BLaER1 treated with 17β-estradiol and CSF1 and Interleukin-3, amounts not matched to agents 10 nM and 100 nM (cell line): ENCODE results near the gene FRMD4A.

Source experiments
- H3K27ac ChIP-seq, 11 experiments: shearing (Covaris generic); formaldehyde crosslinking; 2 replicates each; pipeline ENCODE4 v1.8.1; 2022
- H3K27me3 ChIP-seq, 11 experiments: shearing (Covaris generic); formaldehyde crosslinking; 2 replicates each; pipeline ENCODE4 v1.8.1; 2022
- H3K36me3 ChIP-seq, 11 experiments: shearing (Covaris generic); formaldehyde crosslinking; 2 replicates each; pipeline ENCODE4 v1.8.1; 2022
- H3K4me1 ChIP-seq, 10 experiments: shearing (Covaris generic); formaldehyde crosslinking; 2 replicates each; pipeline ENCODE4 v1.8.1; 2022
- H3K4me2 ChIP-seq, 11 experiments: shearing (Covaris generic); formaldehyde crosslinking; 2 replicates each; pipeline ENCODE4 v1.8.1; 2022
- H3K4me3 ChIP-seq, 10 experiments: shearing (Covaris generic); formaldehyde crosslinking; 2 replicates each; pipeline ENCODE4 v1.8.1; 2022
- H3K9ac ChIP-seq, 11 experiments: shearing (Covaris generic); formaldehyde crosslinking; 2 replicates each; pipeline ENCODE4 v1.8.1; 2022
- H3K9me3 ChIP-seq, 11 experiments: shearing (Covaris generic); formaldehyde crosslinking; replicated peaks in 1 of 11; 2 replicates each; pipeline ENCODE4 v1.8.1; 2022
- H4K20me1 ChIP-seq, 11 experiments: shearing (Covaris generic); formaldehyde crosslinking; 2 replicates each; pipeline ENCODE4 v1.8.1; 2022
- Cebpa-rat ChIP-seq, 11 experiments: shearing (Covaris generic); IDR thresholded peaks; 2 replicates each; pipeline ENCODE4 v1.8.1; 2022

FRMD4A gene

DNA sequence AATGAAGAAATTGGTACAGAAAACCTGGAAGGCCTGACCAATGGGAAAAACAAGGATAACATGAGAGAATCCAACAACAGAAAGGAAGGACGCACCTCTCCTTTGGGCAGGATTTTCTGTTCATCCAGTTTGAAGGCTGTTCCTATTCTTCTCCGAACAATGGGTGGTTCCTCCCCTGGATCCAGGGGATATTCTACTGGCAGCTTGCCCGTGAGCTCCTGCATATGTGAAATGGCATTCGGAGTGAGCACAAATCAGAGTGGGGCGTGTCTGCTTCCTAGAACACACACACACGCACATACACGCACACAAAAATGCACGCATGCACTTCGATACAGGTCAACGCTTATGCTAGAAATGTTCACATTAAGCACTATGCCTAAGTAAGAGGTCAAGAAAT is 660.4 kb downstream of the FRMD4A start:
- no peak for TF ChIP-seq Cebpa-rat (IDR thresholded peaks at IDR 0.05)
- H4K20me1 ChIP-seq = no peaks in the 10 kb centered on the region; a peak in 1 of 22 replicates

DNA sequence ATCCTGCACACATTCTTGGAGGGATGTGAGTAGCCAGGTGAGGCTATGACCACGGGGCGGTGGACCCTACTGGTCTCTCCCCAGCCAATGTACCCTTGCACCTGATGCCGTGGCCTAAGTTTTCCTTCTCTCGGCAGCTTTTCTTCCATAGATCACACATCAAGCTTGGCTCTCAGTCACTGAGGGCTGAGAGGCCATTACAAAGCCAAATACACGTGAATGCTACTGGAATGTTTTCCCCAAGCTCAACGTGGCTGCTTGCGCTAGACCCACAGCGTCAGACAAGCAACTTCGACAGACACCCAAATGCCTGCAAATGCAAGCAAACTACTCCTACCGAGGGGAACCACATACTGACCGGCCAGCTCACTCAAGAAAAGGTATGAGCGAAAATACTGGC is 660.8 kb downstream of the FRMD4A start:
- H4K20me1 ChIP-seq = no peaks in the 10 kb centered on the region; a peak in 1 of 22 replicates
- peaks cover 0 to 95% (median 0%) of the 10 kb centered on the region in 11 experiments; a peak in 10 of 22 replicates for H3K36me3 ChIP-seq
- H3K9ac ChIP-seq = no peak overlapping the region
- H3K9me3 ChIP-seq = peaks cover 0 to 23% (median 3%) of the 10 kb centered on the region in 11 experiments; a peak in 9 of 22 replicates
- TF ChIP-seq Cebpa-rat (IDR thresholded peaks at IDR 0.05) = no peak
- H3K4me2 ChIP-seq = no peak overlapping the region
- no peak overlapping the region for H3K27ac ChIP-seq
- H3K27me3 ChIP-seq = no peaks in the 10 kb centered on the region
- H3K4me3 ChIP-seq = no peak overlapping the region
- no peaks in the 10 kb centered on the region for H3K4me1 ChIP-seq

More for the DNA sequence above, 660.4 kb downstream of the FRMD4A start:
- H3K4me3 ChIP-seq = no peak overlapping the region
- peaks cover 0 to 93% (median 0%) of the 10 kb centered on the region in 11 experiments; a peak in 10 of 22 replicates for H3K36me3 ChIP-seq
- H3K4me1 ChIP-seq = no peaks in the 10 kb centered on the region
- peaks cover 0 to 23% (median 3%) of the 10 kb centered on the region in 11 experiments; a peak in 9 of 22 replicates for H3K9me3 ChIP-seq
- H3K27ac ChIP-seq = no peak overlapping the region
- no peak overlapping the region for H3K4me2 ChIP-seq
- no peaks in the 10 kb centered on the region for H3K27me3 ChIP-seq
- no peak overlapping the region for H3K9ac ChIP-seq

DNA sequence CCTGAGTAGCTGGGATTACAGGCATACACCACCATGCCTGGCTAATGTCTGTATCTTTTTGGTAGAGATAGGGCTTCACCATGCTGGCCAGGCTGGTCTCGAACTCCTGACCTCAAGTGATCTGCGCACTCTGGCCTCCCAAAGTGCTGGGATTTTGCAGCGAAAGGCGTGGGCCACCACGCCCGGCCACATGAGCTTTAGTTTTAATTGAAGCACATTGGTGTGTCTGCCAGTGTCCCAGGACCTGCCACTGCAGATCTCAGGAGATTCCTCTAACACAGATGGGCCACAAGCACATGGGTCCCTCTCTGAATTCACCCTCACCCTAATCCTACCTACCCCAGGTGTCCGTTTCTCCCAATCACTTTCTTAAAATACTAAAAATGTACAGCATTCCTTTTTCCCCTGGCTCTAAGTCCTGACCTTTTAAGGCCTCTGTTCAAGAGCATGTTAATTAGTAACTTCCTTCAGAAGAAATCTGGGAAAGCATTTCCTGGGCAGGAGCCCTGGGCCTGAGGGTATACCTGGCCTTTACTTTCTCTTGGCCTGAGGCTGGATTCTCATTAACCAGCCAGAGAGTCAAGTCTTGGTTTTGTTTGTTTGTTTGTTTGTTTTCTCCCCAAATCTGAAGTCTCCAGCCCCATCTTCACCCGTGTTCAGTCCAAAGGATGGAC is 661.4 kb downstream of the FRMD4A start:
- no peak for TF ChIP-seq Cebpa-rat (IDR thresholded peaks at IDR 0.05)

DNA sequence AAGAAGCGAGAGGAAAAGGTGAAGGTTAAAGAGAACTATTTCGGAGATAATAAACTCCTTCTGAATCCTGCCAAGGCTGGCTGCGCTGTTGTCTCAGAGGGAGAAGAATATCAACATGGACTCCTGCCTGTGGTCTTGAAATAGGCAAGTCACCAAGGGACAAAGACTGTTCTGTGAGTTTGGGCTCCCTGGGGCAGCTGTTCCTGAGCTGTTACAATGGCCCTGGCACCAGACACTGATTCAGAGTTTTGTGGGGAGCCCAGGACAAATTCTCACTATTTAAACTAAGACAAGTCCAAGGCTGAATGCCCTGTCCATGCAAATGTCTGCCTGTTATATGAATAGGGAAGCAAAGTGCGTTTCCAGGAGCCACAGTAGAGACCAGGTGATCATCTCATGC is 662.6 kb downstream of the FRMD4A start:
- Histone ChIP-seq H3K4me1 (no peaks in the 10 kb centered on the region), H3K9ac (no peak overlapping the region), H3K36me3 (peaks cover 0 to 91% (median 0%) of the 10 kb centered on the region in 11 experiments; a peak in 9 of 22 replicates), H3K27ac (no peak overlapping the region), H3K27me3 (no peaks in the 10 kb centered on the region), H4K20me1 (no peaks in the 10 kb centered on the region), H3K9me3 (peaks cover 0 to 23% (median 3%) of the 10 kb centered on the region in 11 experiments; a peak in 9 of 22 replicates), H3K4me2 (no peak overlapping the region), H3K4me3 (no peak overlapping the region)
- no peak for TF ChIP-seq Cebpa-rat (IDR thresholded peaks at IDR 0.05)

More for the DNA sequence above, 661.4 kb downstream of the FRMD4A start:
- H3K4me3 ChIP-seq = no peak overlapping the region
- H3K9ac ChIP-seq = no peak overlapping the region
- H3K36me3 ChIP-seq = peaks cover 0 to 91% (median 0%) of the 10 kb centered on the region in 11 experiments; a peak in 10 of 22 replicates
- H3K4me1 ChIP-seq = no peaks in the 10 kb centered on the region
- H3K4me2 ChIP-seq = no peak overlapping the region
- no peaks in the 10 kb centered on the region for H3K27me3 ChIP-seq
- peaks cover 0 to 23% (median 3%) of the 10 kb centered on the region in 11 experiments; a peak in 9 of 22 replicates for H3K9me3 ChIP-seq
- H3K27ac ChIP-seq = no peak overlapping the region
- no peaks in the 10 kb centered on the region for H4K20me1 ChIP-seq

DNA sequence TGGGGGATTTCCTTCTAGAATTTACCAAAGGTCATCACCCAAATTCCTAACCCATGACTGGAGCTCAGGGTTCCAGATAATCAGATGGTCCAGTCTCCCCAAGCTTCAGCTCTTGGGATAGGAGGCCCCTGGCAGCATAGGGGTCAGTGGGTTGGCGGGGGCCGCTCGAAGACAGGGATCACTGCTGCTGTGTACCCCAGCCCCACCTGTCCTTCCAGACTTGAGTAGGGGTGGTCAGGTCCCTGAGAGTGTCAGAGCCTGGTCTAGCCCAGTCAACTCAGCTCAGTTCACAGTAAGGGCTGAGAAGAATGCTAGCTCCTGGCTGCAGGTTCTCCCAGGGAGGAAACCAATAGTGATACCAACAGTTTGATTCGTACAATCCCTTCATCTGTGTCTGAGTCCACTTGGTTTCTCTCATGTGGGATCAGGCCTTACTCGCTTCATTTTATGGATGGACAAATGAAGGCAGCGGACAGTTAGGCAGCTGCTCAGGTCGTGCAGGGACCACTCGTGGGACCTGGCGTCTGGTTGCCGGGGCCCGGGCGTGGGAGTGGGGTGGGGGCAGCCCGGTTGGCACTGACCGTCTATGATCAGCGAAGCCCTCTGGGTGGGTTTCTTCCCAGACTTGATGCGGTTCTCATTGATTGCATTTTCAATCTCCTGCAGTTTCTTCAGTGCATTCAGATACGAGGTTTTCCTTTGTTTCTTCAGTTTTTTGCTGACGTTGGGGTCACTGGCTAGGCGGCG is 665.0 kb downstream of the FRMD4A start:
- Histone ChIP-seq H3K27me3 (no peaks in the 10 kb centered on the region), H3K4me3 (no peak overlapping the region), H3K36me3 (peaks cover 0 to 81% (median 0%) of the 10 kb centered on the region in 11 experiments; a peak in 9 of 22 replicates), H3K27ac (no peak overlapping the region), H4K20me1 (no peaks in the 10 kb centered on the region), H3K4me1 (peaks cover 0 to 7% (median 3%) of the 10 kb centered on the region in 10 experiments; a peak in 12 of 20 replicates), H3K4me2 (no peak overlapping the region), H3K9me3 (peaks cover 0 to 10% (median 1%) of the 10 kb centered on the region in 11 experiments; a peak in 9 of 22 replicates), H3K9ac (no peak overlapping the region)
- TF ChIP-seq Cebpa-rat (IDR thresholded peaks at IDR 0.05) = no peak

DNA sequence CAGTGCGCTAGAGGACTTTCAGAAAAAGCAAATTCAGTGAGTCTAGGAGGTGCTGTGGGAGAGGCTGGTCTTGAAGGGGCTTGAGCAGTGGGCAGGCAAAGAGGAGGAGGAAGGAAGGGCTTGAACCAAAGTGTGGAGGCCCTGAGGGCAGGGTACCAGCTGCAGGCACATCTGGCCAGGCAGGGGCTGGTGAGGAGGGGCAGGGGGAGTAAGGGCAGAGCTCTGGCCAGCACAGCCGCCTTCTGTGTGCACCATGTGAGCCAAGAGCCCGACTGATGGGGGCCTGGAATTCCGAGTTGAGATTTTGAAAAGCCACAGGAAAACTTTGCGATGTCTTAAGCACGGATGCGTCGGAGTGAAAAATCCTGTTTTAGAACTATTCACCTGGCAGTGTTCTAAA is 669.5 kb downstream of the FRMD4A start:
- peaks cover 0 to 9% (median 0%) of the 10 kb centered on the region in 11 experiments; a peak in 3 of 22 replicates for H3K9me3 ChIP-seq
- H3K4me3 ChIP-seq = no peak overlapping the region
- H4K20me1 ChIP-seq = no peaks in the 10 kb centered on the region; a peak in 1 of 22 replicates
- H3K27me3 ChIP-seq = no peaks in the 10 kb centered on the region
- H3K4me2 ChIP-seq = peak overlapping the region in 3 of 11 experiments; percentile 22 to 86 (median 83); a peak in 1 of 22 replicates
- peaks cover 23 to 37% (median 31%) of the 10 kb centered on the region in 10 experiments for H3K4me1 ChIP-seq
- TF ChIP-seq Cebpa-rat (IDR thresholded peaks at IDR 0.05) = no peak
- H3K36me3 ChIP-seq = peaks cover 0 to 47% (median 6%) of the 10 kb centered on the region in 11 experiments; a peak in 9 of 22 replicates
- H3K9ac ChIP-seq = no peak overlapping the region
- no peak overlapping the region for H3K27ac ChIP-seq

DNA sequence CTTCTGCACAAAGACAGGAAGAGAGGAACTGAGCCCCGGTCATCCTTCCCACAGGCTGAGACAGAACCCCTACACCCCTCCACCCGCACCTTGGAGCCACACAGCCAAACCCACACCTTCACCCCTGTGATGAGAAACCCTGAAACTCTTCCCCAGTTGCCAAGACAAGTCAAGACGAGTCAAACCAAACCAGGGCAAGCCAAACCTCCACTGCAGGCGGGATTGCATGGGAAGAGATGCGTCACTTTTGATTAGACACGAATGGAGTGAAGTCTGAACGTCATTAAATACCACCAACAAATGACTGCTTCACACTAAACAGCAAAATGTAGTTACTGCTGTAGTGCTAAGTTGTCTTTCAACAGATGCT is 670.2 kb downstream of the FRMD4A start:
- Histone ChIP-seq H3K27me3 (no peaks in the 10 kb centered on the region), H3K4me3 (no peak overlapping the region), H4K20me1 (no peaks in the 10 kb centered on the region; a peak in 1 of 22 replicates), H3K9ac (no peak overlapping the region), H3K9me3 (peaks cover 0 to 7% (median 0%) of the 10 kb centered on the region in 11 experiments; a peak in 3 of 22 replicates), H3K36me3 (peaks cover 0 to 46% (median 5%) of the 10 kb centered on the region in 11 experiments; a peak in 9 of 22 replicates), H3K27ac (no peak overlapping the region), H3K4me1 (peaks cover 23 to 37% (median 31%) of the 10 kb centered on the region in 10 experiments), H3K4me2 (peak overlapping the region; percentile 9 to 90 (median 83))
- TF ChIP-seq Cebpa-rat (IDR thresholded peaks at IDR 0.05) = no peak

DNA sequence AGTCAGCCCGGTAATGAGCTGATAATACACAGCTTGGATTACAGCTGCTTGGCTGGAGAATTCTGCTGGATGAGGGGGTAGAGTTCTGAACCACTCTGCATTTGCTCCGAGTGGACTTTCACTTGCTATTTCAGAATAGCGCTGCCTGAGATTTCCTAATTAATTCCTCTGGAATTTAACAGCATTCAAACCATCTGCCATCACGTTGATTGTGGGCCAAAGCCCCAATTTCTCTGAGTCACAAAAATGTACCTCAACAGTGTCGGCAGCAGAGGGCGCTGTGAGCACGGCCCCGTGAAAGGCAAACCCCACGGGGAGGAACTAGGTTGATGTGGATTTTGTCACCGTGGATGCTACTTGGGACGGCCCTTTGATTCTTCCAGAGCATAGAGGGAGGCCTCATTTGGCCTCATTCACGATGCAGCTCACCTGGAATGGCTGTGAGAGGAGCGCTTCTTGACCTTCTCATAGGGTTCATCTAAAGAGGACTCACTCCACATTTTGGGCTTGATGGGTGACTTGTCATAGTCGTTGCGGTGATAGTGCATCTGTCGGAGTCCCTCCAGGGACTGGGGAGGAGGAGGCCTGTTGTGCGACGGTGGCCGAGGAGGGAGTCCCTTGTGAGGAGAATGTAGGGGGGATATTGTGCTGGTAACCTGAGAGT is 670.7 kb downstream of the FRMD4A start:
- Histone ChIP-seq H3K4me1 (peaks cover 23 to 37% (median 31%) of the 10 kb centered on the region in 10 experiments), H3K27me3 (no peaks in the 10 kb centered on the region), H3K4me2 (peak overlapping the region; percentile 55 to 90 (median 83)), H3K9ac (peak overlapping the region in 8 of 11 experiments; percentile 6 to 56 (median 37); a peak in 12 of 22 replicates), H3K9me3 (peaks cover 0 to 5% (median 0%) of the 10 kb centered on the region in 11 experiments; a peak in 3 of 22 replicates), H3K27ac (peak overlapping the region in 8 of 11 experiments; percentile 38 to 64 (median 47); a peak in 12 of 22 replicates), H3K4me3 (no peak overlapping the region; a peak in 1 of 20 replicates), H4K20me1 (peaks cover 0 to 3% (median 0%) of the 10 kb centered on the region in 11 experiments; a peak in 1 of 22 replicates), H3K36me3 (peaks cover 0 to 46% (median 5%) of the 10 kb centered on the region in 11 experiments; a peak in 9 of 22 replicates)
- TF ChIP-seq Cebpa-rat (IDR thresholded peaks at IDR 0.05) = no peak
